Esophagus (tissue), 2 donors: ENCODE measurements around the gene DOCK1. TPM values are rescaled to one million over a fixed set of nuclear protein-coding genes. Genes with fewer than 3 reads are reported as not detected.
"Not testable (repeated sequence)": the region's sequence is repeated elsewhere in the genome, so short reads cannot be mapped to it uniquely, and the experiment has no call there.

Source experiments
- H3K27ac ChIP-seq, 2 donors: one replicate each; pipeline ENCODE4 v1.5.1; 2013; ENCODE audit warnings: low read depth in 2 of 2, mild to moderate bottlenecking in 2 of 2, inconsistent platforms in 1 of 2, low read length in 1 of 2, moderate library complexity in 1 of 2
- H3K27me3 ChIP-seq, 2 donors: one replicate each; pipeline ENCODE4 v1.6.1; 2013; ENCODE audit warnings: low read length in 2 of 2, control low read depth in 1 of 2, mild to moderate bottlenecking in 1 of 2; ENCODE audit not compliant: insufficient read depth in 2 of 2, control insufficient read depth in 1 of 2
- H3K36me3 ChIP-seq, 2 donors: one replicate each; pipeline ENCODE4 v1.6.1; 2013; ENCODE audit warnings: low read length in 1 of 2; ENCODE audit not compliant: control insufficient read depth in 2 of 2, insufficient read depth in 2 of 2
- H3K4me1 ChIP-seq, 2 donors: one replicate each; pipeline ENCODE4 v1.6.1; 2013; ENCODE audit warnings: low read length in 1 of 2; ENCODE audit not compliant: control insufficient read depth in 2 of 2, insufficient read depth in 2 of 2
- H3K4me3 ChIP-seq, 2 donors: one replicate each; pipeline ENCODE4 v1.5.1; 2013; ENCODE audit warnings: low read length in 2 of 2, mild to moderate bottlenecking in 2 of 2, low read depth in 1 of 2, moderate library complexity in 1 of 2
- H3K9me3 ChIP-seq, 2 donors: one replicate each; pipeline ENCODE4 v1.6.1; 2013; ENCODE audit warnings: mild to moderate bottlenecking in 2 of 2, low read depth in 1 of 2, low read length in 1 of 2, moderate library complexity in 1 of 2; ENCODE audit not compliant: control insufficient read depth in 2 of 2, insufficient read depth in 1 of 2
- WGBS, 2 donors: extraction: QIAGEN DNeasy Blood & Tissue Kit; methylation state at CpG; one replicate each; pipeline ENCODE4 v1.1.7; 2013; 5-methylcytosine and 5-hydroxymethylcytosine counted together
- polyA plus RNA-seq, 2 donors: library from polyadenylated mRNA; stranded (reverse); fragments of 200-250 nt; gene quantifications; one replicate each; pipeline ENCODE4 v1.2.3, GENCODE V29; 2013
- donor health status: healthy with polysubstance abuse.
- donor health status: Bipolar disorder and iron deficiency.

Gene DOCK1
- polyA plus RNA-seq, 2 donors, result 11.4 to 17.5 TPM

DNA sequence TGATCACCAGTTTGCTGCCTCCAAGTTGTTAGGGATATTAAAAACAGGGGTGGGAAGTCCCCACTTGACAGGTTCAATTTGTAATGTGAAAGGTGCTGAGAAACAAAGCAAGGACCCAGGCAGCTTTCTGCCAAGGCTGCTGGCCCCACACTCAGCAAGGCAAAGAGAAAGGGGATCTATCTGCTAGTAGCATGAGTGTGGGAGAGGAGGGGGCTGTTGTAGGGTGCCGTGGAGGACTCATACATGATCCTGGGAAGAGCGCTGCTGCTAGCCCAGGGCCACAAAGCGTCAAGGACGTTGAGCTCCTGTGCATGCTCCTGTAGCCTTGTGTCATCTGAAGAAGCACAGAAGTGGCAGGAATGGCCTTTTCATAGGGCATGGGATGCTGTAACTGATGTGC is 387.7 kb downstream of the DOCK1 start:
- Histone ChIP-seq H3K4me3 (no peak overlapping the region), H3K4me1 (no peaks in the 10 kb centered on the region), H3K27ac (no peak overlapping the region), H3K9me3 (no peaks in the 10 kb centered on the region), H3K27me3 (no peaks in the 10 kb centered on the region), H3K36me3 (peaks cover 0 to 2% of the 10 kb centered on the region in 2 donors)
- 94 to 97% methylated on average over 4 of the region's 4 CpGs for WGBS, 2 donors

DNA sequence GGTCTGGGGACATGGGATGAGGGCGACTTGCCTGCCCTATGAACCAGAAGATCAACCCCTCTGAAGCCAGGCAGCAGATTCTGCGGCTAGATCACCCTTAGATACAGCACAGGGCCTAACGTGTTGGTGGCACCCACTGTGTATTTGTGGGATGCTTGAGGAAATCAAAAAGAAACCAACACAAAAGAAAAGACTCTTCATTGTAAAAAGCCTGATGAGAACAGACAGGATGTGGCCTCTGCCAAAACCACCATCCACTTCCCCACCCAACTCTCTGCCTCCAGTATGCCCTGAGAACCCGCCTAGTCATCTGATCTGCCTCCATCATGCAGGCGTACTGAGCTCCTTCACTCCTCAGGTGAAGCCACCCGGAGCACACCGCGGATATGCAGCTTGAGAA is 388.4 kb downstream of the DOCK1 start:
- Histone ChIP-seq H3K4me1 (no peaks in the 10 kb centered on the region), H3K9me3 (no peaks in the 10 kb centered on the region), H3K27me3 (no peaks in the 10 kb centered on the region), H3K27ac (no peak overlapping the region), H3K36me3 (peaks cover 0 to 2% of the 10 kb centered on the region in 2 donors), H3K4me3 (no peak overlapping the region)
- WGBS, 2 donors, result 81 to 84% methylated on average over 8 of the region's 8 CpGs

DNA sequence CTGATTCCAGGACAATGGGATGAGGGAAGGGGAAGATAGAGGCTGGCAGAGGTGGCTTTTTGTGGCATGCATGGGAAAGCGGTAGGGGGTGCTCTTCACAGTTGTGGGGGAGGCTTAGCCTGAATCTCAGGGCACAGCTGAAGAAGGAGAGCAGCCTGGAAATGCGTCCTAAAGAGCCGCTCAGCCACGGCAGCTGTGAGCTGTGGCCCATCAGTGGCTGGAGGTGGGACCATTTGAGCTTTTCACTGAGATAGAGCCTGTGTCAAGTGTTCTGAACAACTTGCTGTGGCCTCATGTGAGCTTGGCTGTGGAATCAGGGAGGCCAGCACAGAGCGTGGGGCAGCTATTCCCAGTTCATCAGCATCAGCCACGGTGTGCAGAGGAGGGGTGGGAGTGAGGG is 391.5 kb downstream of the DOCK1 start:
- Histone ChIP-seq H3K9me3 (no peaks in the 10 kb centered on the region), H3K27me3 (no peaks in the 10 kb centered on the region), H3K4me3 (no peak overlapping the region), H3K27ac (no peak overlapping the region), H3K4me1 (no peaks in the 10 kb centered on the region), H3K36me3 (peaks cover 0 to 2% of the 10 kb centered on the region in 2 donors)
- 91 to 96% methylated on average over 6 of the region's 6 CpGs for WGBS, 2 donors

DNA sequence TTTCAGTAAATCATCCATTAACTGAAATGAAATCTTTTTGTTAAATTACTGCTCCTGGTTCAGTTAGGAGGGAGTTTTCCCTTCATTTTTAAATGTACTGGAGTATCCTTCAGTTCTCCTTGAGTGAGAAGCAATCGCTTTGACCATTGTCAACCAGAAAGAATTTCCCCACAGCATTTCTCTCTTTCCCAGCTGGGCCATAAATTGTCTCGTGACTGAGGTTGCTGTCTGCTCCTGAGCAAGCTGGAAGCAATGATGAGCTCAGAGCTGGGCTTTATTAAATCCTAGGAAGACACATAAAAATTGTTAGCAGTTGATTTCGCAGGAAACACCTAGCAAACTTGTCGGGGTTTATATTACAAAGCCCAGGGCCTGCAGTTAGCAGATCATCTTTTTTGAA is 393.2 kb downstream of the DOCK1 start:
- Histone ChIP-seq H3K9me3 (no peaks in the 10 kb centered on the region), H3K4me1 (peaks cover 0 to 4% of the 10 kb centered on the region in 2 donors), H3K36me3 (peaks cover 0 to 2% of the 10 kb centered on the region in 2 donors), H3K4me3 (no peak overlapping the region), H3K27me3 (no peaks in the 10 kb centered on the region), H3K27ac (no peak overlapping the region)
- 78 to 91% methylated on average over 4 of the region's 4 CpGs for WGBS, 2 donors

GRCh38 chr10:127299192-127299591 is 394.0 kb downstream of the DOCK1 start:
- not testable (repeated sequence) for H3K36me3 ChIP-seq, H3K4me1 ChIP-seq, H3K4me3 ChIP-seq, H3K27me3 ChIP-seq, H3K27ac ChIP-seq, H3K9me3 ChIP-seq
- 94 to 95% methylated on average over 11 of the region's 11 CpGs for WGBS, 2 donors

DNA sequence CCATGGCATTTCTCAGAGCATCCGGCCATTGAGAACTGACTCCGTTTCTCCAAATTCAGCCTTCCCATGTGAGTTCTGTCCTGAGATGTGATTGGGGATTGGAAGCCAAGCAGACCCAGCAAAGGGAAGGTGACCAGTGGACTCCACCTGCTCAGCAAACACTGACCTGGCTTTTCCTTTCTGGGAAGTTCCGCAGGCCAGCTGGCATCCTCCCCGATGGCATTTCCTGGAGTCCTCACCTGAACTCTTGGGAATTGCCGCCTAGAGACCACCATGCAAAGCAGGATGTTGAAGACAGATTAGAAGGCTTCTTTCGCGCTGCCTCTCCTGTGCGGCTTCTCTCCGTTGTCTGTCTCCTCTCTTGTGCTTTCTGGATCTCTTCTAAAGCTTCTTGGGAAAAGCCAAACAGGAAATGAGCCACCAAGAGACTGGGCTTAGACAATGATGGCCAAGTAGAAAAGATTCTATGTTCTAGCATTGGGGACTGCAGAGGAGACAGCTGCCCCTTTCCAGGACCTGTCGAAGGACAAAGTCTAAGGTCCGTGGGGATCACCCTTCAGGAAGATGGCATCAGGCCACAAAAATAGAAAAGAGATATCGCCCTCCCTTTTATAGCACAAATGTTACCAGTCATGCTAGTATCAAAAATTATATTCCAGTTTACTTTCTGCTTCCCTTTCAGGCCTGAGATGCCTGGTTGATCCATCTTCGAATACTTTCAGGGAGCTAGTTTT is 394.9 kb downstream of the DOCK1 start:
- 83 to 86% methylated on average over 13 of the region's 13 CpGs for WGBS, 2 donors
- no peak overlapping the region for H3K4me3 ChIP-seq
- no peak overlapping the region for H3K27ac ChIP-seq
- H3K4me1 ChIP-seq, result peaks cover 0 to 4% of the 10 kb centered on the region in 2 donors
- H3K9me3 ChIP-seq, result no peaks in the 10 kb centered on the region
- H3K36me3 ChIP-seq, result no peaks in the 10 kb centered on the region
- no peaks in the 10 kb centered on the region for H3K27me3 ChIP-seq

GRCh38 chr10:127300868-127301321 is 395.7 kb downstream of the DOCK1 start:
- 81 to 92% methylated on average over 11 of the region's 11 CpGs for whole genome bisulfite sequencing, 2 donors

DNA sequence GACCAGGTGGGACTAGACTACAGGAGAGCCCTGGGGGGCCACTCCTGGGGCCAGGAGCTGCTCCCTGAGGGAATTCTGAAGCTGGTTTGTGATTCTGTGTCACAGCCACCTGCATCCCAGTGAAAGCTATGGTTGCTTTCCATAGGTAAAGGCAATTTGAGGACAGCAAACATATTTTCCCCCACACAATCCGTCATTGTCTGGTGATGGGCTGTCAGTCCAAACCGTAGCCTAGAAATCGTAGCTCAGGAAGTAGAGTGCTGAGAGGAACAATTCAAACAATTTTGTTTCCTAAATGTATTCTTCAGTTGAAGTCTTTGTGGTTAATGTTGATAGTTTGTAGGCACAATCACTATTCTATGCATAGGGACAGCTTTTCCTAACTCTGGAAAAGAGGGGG is 397.1 kb downstream of the DOCK1 start:
- 52 to 57% methylated on average over 3 of the region's 3 CpGs for WGBS, 2 donors

More at GRCh38 chr10:127300868-127301321, 395.7 kb downstream of the DOCK1 start:
- no peak overlapping the region for H3K4me3 ChIP-seq
- H3K27ac ChIP-seq, result no peak overlapping the region
- H3K9me3 ChIP-seq, result no peaks in the 10 kb centered on the region
- no peaks in the 10 kb centered on the region for H3K27me3 ChIP-seq
- peaks cover 0 to 4% of the 10 kb centered on the region in 2 donors for H3K4me1 ChIP-seq
- H3K36me3 ChIP-seq, result no peaks in the 10 kb centered on the region

GRCh38 chr10:127303105-127303504 is 397.9 kb downstream of the DOCK1 start:
- Histone ChIP-seq H3K9me3 (no peaks in the 10 kb centered on the region), H3K27ac (no peak overlapping the region), H3K4me1 (peaks cover 0 to 4% of the 10 kb centered on the region in 2 donors), H3K4me3 (no peak overlapping the region), H3K36me3 (no peaks in the 10 kb centered on the region), H3K27me3 (no peaks in the 10 kb centered on the region)
- WGBS, 2 donors, result 51 to 69% methylated on average over 2 of the region's 2 CpGs

More for the DNA sequence above, 397.1 kb downstream of the DOCK1 start:
- H3K36me3 ChIP-seq, result no peaks in the 10 kb centered on the region
- H3K27me3 ChIP-seq, result no peaks in the 10 kb centered on the region
- H3K4me1 ChIP-seq, result peaks cover 0 to 4% of the 10 kb centered on the region in 2 donors
- H3K4me3 ChIP-seq, result no peak overlapping the region
- no peak overlapping the region for H3K27ac ChIP-seq
- H3K9me3 ChIP-seq, result no peaks in the 10 kb centered on the region

GRCh38 chr10:127303746-127304145 is 398.5 kb downstream of the DOCK1 start:
- no peaks in the 10 kb centered on the region for H3K9me3 ChIP-seq
- peaks cover 0 to 4% of the 10 kb centered on the region in 2 donors for H3K4me1 ChIP-seq
- no peaks in the 10 kb centered on the region for H3K27me3 ChIP-seq
- no peak overlapping the region for H3K27ac ChIP-seq
- H3K36me3 ChIP-seq, result no peaks in the 10 kb centered on the region
- H3K4me3 ChIP-seq, result no peak overlapping the region
- WGBS, 2 donors, result 96% methylated on average over 8 of the region's 8 CpGs
